ENCODE results near the gene IMMP2L. TPM values are rescaled to one million over a fixed set of nuclear protein-coding genes. Genes with fewer than 3 reads are reported as not detected.

IMMP2L gene
- polyA plus RNA-seq, 1 of the 3 experiments (the other 2 are of a cell fraction) = 10.7 TPM

- no peak overlapping the region for H3K9ac ChIP-seq
- ChIA-PET CTCF (interaction anchor here (0.9 to 2.1 kb wide), 2 partner anchors 26 to 360 kb away, joined by 3 to 8 read pairs; no protein-coding TSS in a partner anchor), POLR2A (no interaction called here)
- H3K27ac ChIP-seq (ENCODE audit: low read depth in 2 of 2, low read length in 1 of 2) = no peak overlapping the region
- WGBS (ENCODE audit: low lambda C conversion rate) = 39% methylated on average over 1 of the region's 1 CpG
- H3K4me2 ChIP-seq = no peak overlapping the region
- H3K4me3 ChIP-seq (ENCODE audit: low read depth in 2 of 2, low read length in 1 of 2) = no peak overlapping the region
- H3K9me3 ChIP-seq = no peaks in the 10 kb centered on the region
- H3K9me2 ChIP-seq = no peaks in the 10 kb centered on the region
- no peaks in the 10 kb centered on the region for H3K4me1 ChIP-seq (ENCODE audit: control insufficient read depth in 1 of 2, insufficient read depth in 2 of 2, low read depth in 1 of 2, low read length in 1 of 2)
- DNase-seq = no peak
- no peaks in the 10 kb centered on the region for H3F3A ChIP-seq (replicated peaks; ENCODE audit: insufficient read depth)
- H2AFZ ChIP-seq (ENCODE audit: low read depth) = no peak overlapping the region
- TF ChIP-seq YY1 (IDR thresholded peaks at IDR 0.05; ENCODE audit: low read depth) (no peak), RCOR1 (IDR thresholded peaks at IDR 0.05; ENCODE audit: low read length) (no peak), TCF12 (IDR thresholded peaks at IDR 0.05) (no peak), TEAD4 (IDR thresholded peaks at IDR 0.05; ENCODE audit: borderline replicate concordance, insufficient read depth) (no peak), EP300 (IDR thresholded peaks at IDR 0.05; ENCODE audit: borderline replicate concordance in 1 of 2, low read depth in 1 of 2, low read length in 1 of 2) (no peak), FOXM1 (IDR thresholded peaks at IDR 0.05; ENCODE audit: low read depth) (no peak), TAF1 (IDR thresholded peaks at IDR 0.05; ENCODE audit: borderline replicate concordance, low read depth, low read length) (no peak), RXRA (IDR thresholded peaks at IDR 0.05; ENCODE audit: borderline replicate concordance, low read depth) (no peak), MEF2A (IDR thresholded peaks at IDR 0.05; ENCODE audit: borderline replicate concordance, low read depth) (no peak), SMC3 (IDR thresholded peaks at IDR 0.05; ENCODE audit: low read depth, low read length) (no peak), FOSL2 (IDR thresholded peaks at IDR 0.05; ENCODE audit: borderline replicate concordance, low read depth) (no peak), CTCF (IDR thresholded peaks at IDR 0.05) (no peak), MAX (IDR thresholded peaks at IDR 0.05; ENCODE audit: low read depth) (no peak), GATA2 (CRISPR knock-in tag; IDR thresholded peaks at IDR 0.05) (no peak), JUND (IDR thresholded peaks at IDR 0.05) (no peak)
- TF ChIP-seq, protein P1, sequence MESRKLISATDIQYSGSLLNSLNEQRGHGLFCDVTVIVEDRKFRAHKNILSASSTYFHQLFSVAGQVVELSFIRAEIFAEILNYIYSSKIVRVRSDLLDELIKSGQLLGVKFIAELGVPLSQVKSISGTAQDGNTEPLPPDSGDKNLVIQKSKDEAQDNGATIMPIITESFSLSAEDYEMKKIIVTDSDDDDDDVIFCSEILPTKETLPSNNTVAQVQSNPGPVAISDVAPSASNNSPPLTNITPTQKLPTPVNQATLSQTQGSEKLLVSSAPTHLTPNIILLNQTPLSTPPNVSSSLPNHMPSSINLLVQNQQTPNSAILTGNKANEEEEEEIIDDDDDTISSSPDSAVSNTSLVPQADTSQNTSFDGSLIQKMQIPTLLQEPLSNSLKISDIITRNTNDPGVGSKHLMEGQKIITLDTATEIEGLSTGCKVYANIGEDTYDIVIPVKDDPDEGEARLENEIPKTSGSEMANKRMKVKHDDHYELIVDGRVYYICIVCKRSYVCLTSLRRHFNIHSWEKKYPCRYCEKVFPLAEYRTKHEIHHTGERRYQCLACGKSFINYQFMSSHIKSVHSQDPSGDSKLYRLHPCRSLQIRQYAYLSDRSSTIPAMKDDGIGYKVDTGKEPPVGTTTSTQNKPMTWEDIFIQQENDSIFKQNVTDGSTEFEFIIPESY (IDR thresholded peaks at IDR 0.05; ENCODE audit: borderline replicate concordance, low read depth) = no peak
- H3K27me3 ChIP-seq (ENCODE audit: insufficient read depth) = no peaks in the 10 kb centered on the region
- no peaks in the 10 kb centered on the region for H4K20me1 ChIP-seq (ENCODE audit: insufficient read depth)
- no peaks in the 10 kb centered on the region for H3K36me3 ChIP-seq (replicated peaks in 1 of 2; ENCODE audit: control insufficient read depth in 1 of 2, insufficient read depth in 2 of 2, low read length in 1 of 2)
- H3K79me2 ChIP-seq (ENCODE audit: insufficient read depth) = no peaks in the 10 kb centered on the region
These were observed 829.1 kb downstream of the IMMP2L start for GRCh38 chr7:110733221-110733620.

GRCh38 chr7:110724811-110725210 is 837.5 kb downstream of the IMMP2L start:
- Histone ChIP-seq H3K36me3 (replicated peaks in 1 of 2; ENCODE audit: control insufficient read depth in 1 of 2, insufficient read depth in 2 of 2, low read length in 1 of 2) (no peaks in the 10 kb centered on the region), H2AFZ (ENCODE audit: low read depth) (no peak overlapping the region), H3K9ac (no peak overlapping the region), H3K4me1 (ENCODE audit: control insufficient read depth in 1 of 2, insufficient read depth in 2 of 2, low read depth in 1 of 2, low read length in 1 of 2) (no peaks in the 10 kb centered on the region), H3K27ac (ENCODE audit: low read depth in 2 of 2, low read length in 1 of 2) (no peak overlapping the region), H3K9me3 (no peaks in the 10 kb centered on the region), H3K9me2 (no peaks in the 10 kb centered on the region), H3K4me3 (ENCODE audit: low read depth in 2 of 2, low read length in 1 of 2) (no peak overlapping the region), H3K79me2 (ENCODE audit: insufficient read depth) (no peaks in the 10 kb centered on the region), H3F3A (replicated peaks; ENCODE audit: insufficient read depth) (no peaks in the 10 kb centered on the region), H3K27me3 (ENCODE audit: insufficient read depth) (no peaks in the 10 kb centered on the region), H4K20me1 (ENCODE audit: insufficient read depth) (no peaks in the 10 kb centered on the region), H3K4me2 (no peak overlapping the region)
- ChIA-PET POLR2A (no interaction called here), CTCF (no interaction called here)
- 65% methylated on average over 6 of the region's 6 CpGs for WGBS (ENCODE audit: low lambda C conversion rate)
- no peak for DNase-seq
- no peak for TF ChIP-seq GATA2 (CRISPR knock-in tag; IDR thresholded peaks at IDR 0.05)
- TF ChIP-seq MAX (IDR thresholded peaks at IDR 0.05; ENCODE audit: low read depth) = no peak
- TF ChIP-seq MXI1 (IDR thresholded peaks at IDR 0.05; ENCODE audit: low read depth, low read length) = no peak
- TF ChIP-seq RCOR1 (IDR thresholded peaks at IDR 0.05; ENCODE audit: low read length) = no peak
- no peak for TF ChIP-seq USF2 (IDR thresholded peaks at IDR 0.05; ENCODE audit: borderline replicate concordance, low read depth, low read length)
- TF ChIP-seq ELF1 (IDR thresholded peaks at IDR 0.05) = no peak
- no peak for TF ChIP-seq MEF2A (IDR thresholded peaks at IDR 0.05; ENCODE audit: borderline replicate concordance, low read depth)

Data from SK-N-SH (cell line).